ENCODE data around the gene RCC1.
A peak's percentile ranks its signal among the peaks of the same experiment; 100 is the strongest.
"Not testable (repeated sequence)": the region's sequence is repeated elsewhere in the genome, so short reads cannot be mapped to it uniquely, and the experiment has no call there.

RCC1 gene

DNA sequence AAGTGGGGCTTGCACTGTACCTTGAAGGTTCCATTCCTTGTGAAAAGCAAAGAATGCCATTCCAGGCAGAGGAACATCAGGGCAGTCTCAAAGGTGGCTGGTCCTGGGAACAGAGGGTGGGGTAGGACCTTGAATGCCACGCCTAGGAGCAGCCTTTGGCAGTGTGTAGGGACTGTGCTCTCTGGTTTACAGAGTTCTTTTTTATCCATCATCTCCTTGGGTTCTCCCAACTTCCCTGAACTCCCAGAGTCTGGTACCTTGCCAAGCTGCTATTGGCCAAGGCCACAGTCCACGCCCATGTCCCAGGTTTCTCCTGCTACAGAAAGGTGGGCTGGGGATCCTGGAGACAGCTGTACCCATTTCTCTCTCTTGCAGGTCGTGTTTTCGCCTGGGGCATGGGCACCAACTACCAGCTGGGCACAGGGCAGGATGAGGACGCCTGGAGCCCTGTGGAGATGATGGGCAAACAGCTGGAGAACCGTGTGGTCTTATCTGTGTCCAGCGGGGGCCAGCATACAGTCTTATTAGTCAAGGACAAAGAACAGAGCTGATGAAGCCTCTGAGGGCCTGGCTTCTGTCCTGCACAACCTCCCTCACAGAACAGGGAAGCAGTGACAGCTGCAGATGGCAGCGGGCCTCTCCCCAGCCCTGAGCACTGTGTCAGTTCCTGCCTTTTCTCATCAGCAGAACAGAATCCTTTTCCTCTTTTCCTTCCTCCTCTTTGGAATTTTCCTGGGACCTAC lies 31.8 kb downstream of the RCC1 start:
- no peaks in the 10 kb centered on the region for H3K9me3 ChIP-seq (replicated peaks; ENCODE audit: insufficient read depth, low read length)
- no peaks in the 10 kb centered on the region for H4K20me1 ChIP-seq (ENCODE audit: insufficient read depth, low read length)
- H3K79me2 ChIP-seq (ENCODE audit: low read length): no peaks in the 10 kb centered on the region
- no peak for TF ChIP-seq EZH2 (optimal IDR thresholded peaks at IDR 0.05; ENCODE audit: low read depth, low read length)
- no peak for TF ChIP-seq EZH2phosphoT487 (IDR thresholded peaks at IDR 0.05; ENCODE audit: low read length)
- no peak for TF ChIP-seq CTCF (IDR thresholded peaks at IDR 0.05; ENCODE audit: low read length)
- H3K4me3 ChIP-seq (ENCODE audit: low read length): no peak overlapping the region
- no peaks in the 10 kb centered on the region for H3K4me1 ChIP-seq (ENCODE audit: low read length)
- H3K9me2 ChIP-seq (replicated peaks; ENCODE audit: insufficient read depth, low read length): no peaks in the 10 kb centered on the region
- H3K4me2 ChIP-seq (ENCODE audit: low read depth, low read length): no peak overlapping the region
- DNase-seq: no peak
- no peaks in the 10 kb centered on the region; the same call in 1 of the 2 replicates for H3F3A ChIP-seq (ENCODE audit: insufficient read depth, low read length)
- H3K27ac ChIP-seq (ENCODE audit: low read length): no peak overlapping the region
- no peak overlapping the region for H3K9ac ChIP-seq (ENCODE audit: low read length)
- H3K27me3 ChIP-seq (replicated peaks; ENCODE audit: insufficient read depth, low read length): no peaks in the 10 kb centered on the region
- no peak overlapping the region for H2AFZ ChIP-seq (ENCODE audit: low read length)
- H3K36me3 ChIP-seq (replicated peaks; ENCODE audit: insufficient read depth, low read length): peaks cover 17% of the 10 kb centered on the region

- no peaks in the 10 kb centered on the region for H3K27me3 ChIP-seq (replicated peaks; ENCODE audit: insufficient read depth, low read length)
- H3K9me3 ChIP-seq (replicated peaks; ENCODE audit: insufficient read depth, low read length): no peaks in the 10 kb centered on the region
- no peak for DNase-seq
- H3K36me3 ChIP-seq (replicated peaks; ENCODE audit: insufficient read depth, low read length): peaks cover 17% of the 10 kb centered on the region
- H3K4me1 ChIP-seq (ENCODE audit: low read length): no peaks in the 10 kb centered on the region
- H3K27ac ChIP-seq (ENCODE audit: low read length): no peak overlapping the region
- H3K9me2 ChIP-seq (replicated peaks; ENCODE audit: insufficient read depth, low read length): no peaks in the 10 kb centered on the region
- no peaks in the 10 kb centered on the region for H3K79me2 ChIP-seq (ENCODE audit: low read length)
- H2AFZ ChIP-seq (ENCODE audit: low read length): no peak overlapping the region
- no peak overlapping the region for H3K4me3 ChIP-seq (ENCODE audit: low read length)
- no peak overlapping the region for H3K4me2 ChIP-seq (ENCODE audit: low read depth, low read length)
- TF ChIP-seq CTCF (IDR thresholded peaks at IDR 0.05; ENCODE audit: low read length) (no peak), EZH2 (optimal IDR thresholded peaks at IDR 0.05; ENCODE audit: low read depth, low read length) (no peak), EZH2phosphoT487 (IDR thresholded peaks at IDR 0.05; ENCODE audit: low read length) (no peak)
- no peak overlapping the region for H3K9ac ChIP-seq (ENCODE audit: low read length)
- no peaks in the 10 kb centered on the region; the same call in 1 of the 2 replicates for H3F3A ChIP-seq (ENCODE audit: insufficient read depth, low read length)
- H4K20me1 ChIP-seq (ENCODE audit: insufficient read depth, low read length): no peaks in the 10 kb centered on the region
Measured at GRCh38 chr1:28538286-28538685, 32.4 kb downstream of the RCC1 start.

DNA sequence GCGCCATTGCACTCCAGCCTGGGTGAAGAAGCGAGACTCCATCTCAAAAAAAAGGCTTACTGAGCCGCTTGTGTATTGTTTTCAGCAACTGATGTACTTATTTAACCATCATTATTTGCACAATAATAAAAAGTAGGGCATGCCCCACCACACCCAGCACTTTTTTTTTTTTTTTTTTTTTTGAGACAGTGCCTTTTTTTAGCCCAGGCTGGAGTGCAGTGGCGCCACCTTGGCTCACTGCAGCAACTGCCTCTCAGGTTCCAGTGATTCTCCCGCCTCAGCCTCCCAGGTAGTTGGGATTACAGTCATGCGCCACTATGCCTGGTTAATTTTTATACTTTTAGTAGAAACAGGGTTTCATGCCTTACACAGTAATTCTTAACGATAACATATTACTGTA lies 34.8 kb downstream of the RCC1 start:
- Histone ChIP-seq H3K9me2 (replicated peaks; ENCODE audit: insufficient read depth, low read length) (no peaks in the 10 kb centered on the region), H3K36me3 (replicated peaks; ENCODE audit: insufficient read depth, low read length) (peaks cover 17% of the 10 kb centered on the region), H3K9me3 (replicated peaks; ENCODE audit: insufficient read depth, low read length) (no peaks in the 10 kb centered on the region), H3K27me3 (replicated peaks; ENCODE audit: insufficient read depth, low read length) (no peaks in the 10 kb centered on the region), H3K4me3 (ENCODE audit: low read length) (no peak overlapping the region), H3K27ac (ENCODE audit: low read length) (no peak overlapping the region), H2AFZ (ENCODE audit: low read length) (no peak overlapping the region), H3K4me2 (ENCODE audit: low read depth, low read length) (no peak overlapping the region), H3K4me1 (ENCODE audit: low read length) (no peaks in the 10 kb centered on the region), H3K9ac (ENCODE audit: low read length) (no peak overlapping the region), H4K20me1 (ENCODE audit: insufficient read depth, low read length) (no peaks in the 10 kb centered on the region), H3K79me2 (ENCODE audit: low read length) (no peaks in the 10 kb centered on the region), H3F3A (ENCODE audit: insufficient read depth, low read length) (no peaks in the 10 kb centered on the region; the same call in 1 of the 2 replicates)
- no peak for TF ChIP-seq EZH2phosphoT487 (IDR thresholded peaks at IDR 0.05; ENCODE audit: low read length)
- 0 out of 2 replicates have a peak, but pooled peaks have one; percentile 6 for TF ChIP-seq CTCF (IDR thresholded peaks at IDR 0.05; ENCODE audit: low read length)
- DNase-seq: no peak

- H3K9me2 ChIP-seq (replicated peaks; ENCODE audit: insufficient read depth, low read length); H3K4me2 ChIP-seq (ENCODE audit: low read depth, low read length); H3K36me3 ChIP-seq (replicated peaks; ENCODE audit: insufficient read depth, low read length); H2AFZ ChIP-seq (ENCODE audit: low read length); H3K9me3 ChIP-seq (replicated peaks; ENCODE audit: insufficient read depth, low read length); DNase-seq; H3K9ac ChIP-seq (ENCODE audit: low read length); H3K27me3 ChIP-seq (replicated peaks; ENCODE audit: insufficient read depth, low read length); H3K4me1 ChIP-seq (ENCODE audit: low read length); H3F3A ChIP-seq (ENCODE audit: insufficient read depth, low read length); H3K27ac ChIP-seq (ENCODE audit: low read length); H3K79me2 ChIP-seq (ENCODE audit: low read length); H4K20me1 ChIP-seq (ENCODE audit: insufficient read depth, low read length); H3K4me3 ChIP-seq (ENCODE audit: low read length): not testable (repeated sequence)
Measured at GRCh38 chr1:28541414-28542015, 35.7 kb downstream of the RCC1 start.

Data from MM.1S (cell line).